Panc1 (cell line): ENCODE results near the gene ENOX1. TPM values are rescaled to one million over a fixed set of nuclear protein-coding genes. Genes with fewer than 3 reads are reported as not detected.

Experiments used
- ATAC-seq: fragments of 200-7000 bp; cut with Tn5 transposase; 2 replicates; pipeline ENCODE4 v1.9.1; 2020; ENCODE audit warnings: mild to moderate bottlenecking, moderate library complexity
- BruUV-seq: library from RNA; stranded (reverse); fragments of 400-500 nt; replicated peaks from 2 replicates; lab custom pipeline; 2021; lab: Mats Ljungman, UMichigan
- CTCF ChIA-PET: fragments of 300-600 bp; sonication (Branson Sonifier 250); formaldehyde crosslinking; loops from one replicate; lab custom pipeline; 2022; ENCODE audit warnings: antibody characterized with exemption; lab: Charles Lee
- POLR2A ChIA-PET: fragments of 300-600 bp; sonication (Branson Sonifier 250); formaldehyde crosslinking; loops from one replicate; lab custom pipeline; 2022; ENCODE audit warnings: antibody characterized with exemption; lab: Charles Lee
- DNase-seq: peaks from one replicate; pipeline ENCODE4 v3.0.0-alpha.2; 2010; ENCODE audit warnings: low read depth, low spot score
- H3K27ac ChIP-seq: 2 replicates; pipeline ENCODE4 v1.5.1; 2011; ENCODE audit warnings: mild to moderate bottlenecking, low read length, inconsistent platforms
- H3K27me3 ChIP-seq: fragments of 200-500 bp; sonication (Bioruptor generic); 2 replicates; pipeline ENCODE4 v1.6.0; 2014; ENCODE audit warnings: low read length, inconsistent platforms; ENCODE audit not compliant: control insufficient read depth, insufficient read depth
- H3K36me3 ChIP-seq: fragments of 200-500 bp; sonication (Bioruptor generic); 2 replicates; pipeline ENCODE4 v1.5.1; 2014; ENCODE audit warnings: inconsistent platforms, mild to moderate bottlenecking, low read length, moderate library complexity; ENCODE audit not compliant: control insufficient read depth, insufficient read depth
- H3K4me1 ChIP-seq: 2 replicates; pipeline ENCODE4 v1.5.1; 2011; ENCODE audit warnings: inconsistent platforms, mild to moderate bottlenecking, low read length, moderate library complexity; ENCODE audit not compliant: control insufficient read depth, insufficient read depth
- H3K4me3 ChIP-seq, 2 experiments: 2 replicates each; pipeline ENCODE4 v1.5.1; 2011 to 2012; ENCODE audit warnings: low read depth in 2 of 2, low read length in 2 of 2, mild to moderate bottlenecking in 2 of 2, inconsistent platforms in 1 of 2, moderate library complexity in 1 of 2
- H3K9me3 ChIP-seq: fragments of 200-500 bp; sonication (Bioruptor generic); 2 replicates; pipeline ENCODE4 v1.5.1; 2014; ENCODE audit warnings: low read depth, mild to moderate bottlenecking, inconsistent platforms, low read length, moderate library complexity; ENCODE audit not compliant: control insufficient read depth, insufficient read depth
- POLR2AphosphoS5 ChIP-seq: IDR thresholded peaks from 2 replicates; pipeline ENCODE4 v1.6.1; 2012; ENCODE audit warnings: mild to moderate bottlenecking, low read depth, low read length, moderate library complexity
- SIN3A ChIP-seq: IDR thresholded peaks from 2 replicates; pipeline ENCODE4 v1.6.1; 2012; ENCODE audit warnings: low read depth, mild to moderate bottlenecking, low read length, moderate library complexity, borderline replicate concordance; ENCODE audit not compliant: insufficient read depth
- TCF7L2 ChIP-seq: IDR thresholded peaks from 2 replicates; pipeline ENCODE4 v1.6.1; 2011; ENCODE audit warnings: mild to moderate bottlenecking, low read depth, low read length, inconsistent platforms
- in situ Hi-C: cut with HindIII; loops from 2 replicates; pipeline ENCODE4 v1.10.0; 2016; ENCODE audit warnings: low sequenced_read_pairs, low pct_unique_long_range_greater_than_20kb
- intact Hi-C: fragments of 100-400 bp; cut with micrococcal nuclease; formaldehyde crosslinking; loops from one replicate; pipeline ENCODE4 v1.10.0; 2022; ENCODE audit not compliant: unreplicated experiment
- total RNA-seq: library from RNA; stranded (reverse); gene quantifications from one replicate; pipeline ENCODE4 v1.2.1, GENCODE V29; 2021; ENCODE audit not compliant: unreplicated experiment
- TF ChIP-seq, protein P1 (sequence below), 2 experiments: IDR thresholded peaks; 2 replicates each; pipeline ENCODE4 v1.6.1; 2011 to 2012; ENCODE audit warnings: low read depth in 2 of 2, control low read depth in 1 of 2, low read length in 1 of 2, mild to moderate bottlenecking in 1 of 2, moderate library complexity in 1 of 2; ENCODE audit not compliant: insufficient read depth in 1 of 2
- TF ChIP-seq, protein P2 (sequence below): fragments of 450-650 bp; IDR thresholded peaks from 2 replicates; pipeline ENCODE4 v1.5.1; 2017; ENCODE audit warnings: mild to moderate bottlenecking

Gene ENOX1
- total RNA-seq, 1 experiment from 2014 or later = 0.23 TPM

DNA sequence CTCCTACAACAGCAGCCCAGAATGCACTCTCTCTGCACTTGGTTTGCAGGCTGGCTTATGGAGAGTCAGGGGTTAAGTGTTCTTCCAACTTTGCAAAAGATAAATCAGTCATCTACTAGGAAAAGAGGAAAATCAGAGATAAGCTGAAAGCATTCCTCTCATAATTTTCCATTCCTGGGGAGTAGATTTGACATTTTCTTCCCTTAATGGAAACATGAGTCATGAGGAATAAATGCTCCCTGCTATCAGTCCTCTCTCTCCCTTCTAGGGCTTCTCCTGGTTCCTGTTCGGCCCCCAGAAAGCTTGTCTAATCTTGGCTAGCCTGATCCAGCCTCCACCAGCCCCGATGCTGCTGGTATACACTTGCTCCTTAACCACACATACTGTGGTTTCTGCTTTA, 28.4 kb upstream of the ENOX1 start:
- BruUV-seq = no TSS peak
- TF ChIP-seq, protein P1, sequence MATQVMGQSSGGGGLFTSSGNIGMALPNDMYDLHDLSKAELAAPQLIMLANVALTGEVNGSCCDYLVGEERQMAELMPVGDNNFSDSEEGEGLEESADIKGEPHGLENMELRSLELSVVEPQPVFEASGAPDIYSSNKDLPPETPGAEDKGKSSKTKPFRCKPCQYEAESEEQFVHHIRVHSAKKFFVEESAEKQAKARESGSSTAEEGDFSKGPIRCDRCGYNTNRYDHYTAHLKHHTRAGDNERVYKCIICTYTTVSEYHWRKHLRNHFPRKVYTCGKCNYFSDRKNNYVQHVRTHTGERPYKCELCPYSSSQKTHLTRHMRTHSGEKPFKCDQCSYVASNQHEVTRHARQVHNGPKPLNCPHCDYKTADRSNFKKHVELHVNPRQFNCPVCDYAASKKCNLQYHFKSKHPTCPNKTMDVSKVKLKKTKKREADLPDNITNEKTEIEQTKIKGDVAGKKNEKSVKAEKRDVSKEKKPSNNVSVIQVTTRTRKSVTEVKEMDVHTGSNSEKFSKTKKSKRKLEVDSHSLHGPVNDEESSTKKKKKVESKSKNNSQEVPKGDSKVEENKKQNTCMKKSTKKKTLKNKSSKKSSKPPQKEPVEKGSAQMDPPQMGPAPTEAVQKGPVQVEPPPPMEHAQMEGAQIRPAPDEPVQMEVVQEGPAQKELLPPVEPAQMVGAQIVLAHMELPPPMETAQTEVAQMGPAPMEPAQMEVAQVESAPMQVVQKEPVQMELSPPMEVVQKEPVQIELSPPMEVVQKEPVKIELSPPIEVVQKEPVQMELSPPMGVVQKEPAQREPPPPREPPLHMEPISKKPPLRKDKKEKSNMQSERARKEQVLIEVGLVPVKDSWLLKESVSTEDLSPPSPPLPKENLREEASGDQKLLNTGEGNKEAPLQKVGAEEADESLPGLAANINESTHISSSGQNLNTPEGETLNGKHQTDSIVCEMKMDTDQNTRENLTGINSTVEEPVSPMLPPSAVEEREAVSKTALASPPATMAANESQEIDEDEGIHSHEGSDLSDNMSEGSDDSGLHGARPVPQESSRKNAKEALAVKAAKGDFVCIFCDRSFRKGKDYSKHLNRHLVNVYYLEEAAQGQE (IDR thresholded peaks at IDR 0.05; ENCODE audit: insufficient read depth in 1 of 2, low read depth in 2 of 2, low read length in 1 of 2) = no peak
- no peak for TF ChIP-seq SIN3A
- no peak for TF ChIP-seq TCF7L2

DNA sequence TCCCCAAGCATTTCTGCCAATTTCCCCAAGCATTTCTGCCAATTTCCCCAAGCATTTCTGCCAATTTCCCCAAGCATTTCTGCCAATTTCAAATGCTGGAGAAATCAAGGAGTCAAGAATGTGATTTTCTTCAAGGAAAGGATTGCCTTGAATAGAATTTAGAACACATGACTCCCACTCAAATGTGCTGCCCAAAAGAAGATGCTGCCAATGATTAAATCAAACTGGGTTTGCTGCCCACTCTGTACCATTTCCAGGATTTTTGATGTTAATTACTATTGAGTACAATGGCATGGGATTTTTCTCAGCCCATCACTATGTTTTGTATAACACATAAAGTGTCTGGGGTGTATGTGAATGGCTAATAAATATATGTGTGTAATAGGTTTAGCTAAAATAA, 21.9 kb upstream of the ENOX1 start:
- BruUV-seq = no TSS peak
- Histone ChIP-seq H3K27me3 (no peaks in the 10 kb centered on the region), H3K27ac (no peak overlapping the region), H3K4me1 (no peaks in the 10 kb centered on the region), H3K4me3 (no peak overlapping the region), H3K36me3 (no peaks in the 10 kb centered on the region), H3K9me3 (no peaks in the 10 kb centered on the region)
- ATAC-seq (no peak), DNase-seq (no peak)
- CTCF ChIA-PET = no interaction called here
- in situ Hi-C loops = no loop called here
- POLR2A ChIA-PET = no interaction called here
- no peak for TF ChIP-seq TCF7L2
- TF ChIP-seq, protein P1 (IDR thresholded peaks at IDR 0.05; ENCODE audit: insufficient read depth in 1 of 2, low read depth in 2 of 2, low read length in 1 of 2) = no peak
- intact Hi-C loops = no loop called here

More for the DNA sequence above, 28.4 kb upstream of the ENOX1 start:
- POLR2A ChIA-PET = interaction anchor here (0.6 kb wide), 1 partner anchor 514 kb away, joined by 4 read pairs; no protein-coding TSS in a partner anchor
- DNase-seq = no peak
- no peaks in the 10 kb centered on the region for H3K27me3 ChIP-seq
- H3K9me3 ChIP-seq = no peaks in the 10 kb centered on the region
- H3K36me3 ChIP-seq = no peaks in the 10 kb centered on the region
- in situ Hi-C loops (no loop called here), intact Hi-C loops (loop anchor here (5.0 kb wide), 1 partner anchor 1218 kb away; no protein-coding TSS in a partner anchor)
- CTCF ChIA-PET = no interaction called here
- ATAC-seq = no peak
- no peak overlapping the region for H3K27ac ChIP-seq
- no peaks in the 10 kb centered on the region for H3K4me1 ChIP-seq
- no peak overlapping the region for H3K4me3 ChIP-seq

DNA sequence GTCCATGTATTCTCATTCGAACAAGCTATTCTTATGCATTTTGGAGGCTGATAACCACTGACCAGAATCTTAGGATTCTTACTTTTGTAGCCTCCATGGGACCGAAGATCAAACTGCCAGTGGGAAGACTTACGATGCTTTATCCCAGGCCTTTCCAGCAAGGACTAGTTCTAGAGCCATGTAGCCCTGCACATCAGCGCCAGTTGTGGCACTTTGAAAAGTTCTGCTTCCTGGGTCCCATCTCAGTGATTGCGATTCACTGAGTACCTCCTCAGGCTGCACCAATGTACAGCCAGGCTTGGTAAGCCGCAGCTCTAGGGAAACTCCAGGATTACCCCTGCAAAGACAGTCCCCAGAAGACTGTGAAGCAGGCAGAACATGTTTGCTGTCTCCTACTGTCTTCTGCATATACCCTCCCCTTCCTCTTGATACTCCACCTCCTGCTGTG, 18.9 kb upstream of the ENOX1 start:
- H3K36me3 ChIP-seq = no peaks in the 10 kb centered on the region
- TF ChIP-seq, protein P2, sequence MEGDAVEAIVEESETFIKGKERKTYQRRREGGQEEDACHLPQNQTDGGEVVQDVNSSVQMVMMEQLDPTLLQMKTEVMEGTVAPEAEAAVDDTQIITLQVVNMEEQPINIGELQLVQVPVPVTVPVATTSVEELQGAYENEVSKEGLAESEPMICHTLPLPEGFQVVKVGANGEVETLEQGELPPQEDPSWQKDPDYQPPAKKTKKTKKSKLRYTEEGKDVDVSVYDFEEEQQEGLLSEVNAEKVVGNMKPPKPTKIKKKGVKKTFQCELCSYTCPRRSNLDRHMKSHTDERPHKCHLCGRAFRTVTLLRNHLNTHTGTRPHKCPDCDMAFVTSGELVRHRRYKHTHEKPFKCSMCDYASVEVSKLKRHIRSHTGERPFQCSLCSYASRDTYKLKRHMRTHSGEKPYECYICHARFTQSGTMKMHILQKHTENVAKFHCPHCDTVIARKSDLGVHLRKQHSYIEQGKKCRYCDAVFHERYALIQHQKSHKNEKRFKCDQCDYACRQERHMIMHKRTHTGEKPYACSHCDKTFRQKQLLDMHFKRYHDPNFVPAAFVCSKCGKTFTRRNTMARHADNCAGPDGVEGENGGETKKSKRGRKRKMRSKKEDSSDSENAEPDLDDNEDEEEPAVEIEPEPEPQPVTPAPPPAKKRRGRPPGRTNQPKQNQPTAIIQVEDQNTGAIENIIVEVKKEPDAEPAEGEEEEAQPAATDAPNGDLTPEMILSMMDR = no peak
- TF ChIP-seq POLR2AphosphoS5 = no peak
- TF ChIP-seq, protein P1 (IDR thresholded peaks at IDR 0.05; ENCODE audit: insufficient read depth in 1 of 2, low read depth in 2 of 2, low read length in 1 of 2) = no peak
- TF ChIP-seq SIN3A = no peak
- TF ChIP-seq TCF7L2 = no peak
- no peaks in the 10 kb centered on the region for H3K4me1 ChIP-seq
- no peak overlapping the region for H3K4me3 ChIP-seq
- ChIA-PET POLR2A (no interaction called here), CTCF (no interaction called here)
- in situ Hi-C loops = no loop called here
- no peak for DNase-seq
- intact Hi-C loops = no loop called here
- ATAC-seq = peak; percentile 38; the same call in 1 of the 2 replicates
- no TSS peak for BruUV-seq
- H3K27ac ChIP-seq = no peak overlapping the region
- no peaks in the 10 kb centered on the region for H3K9me3 ChIP-seq
- H3K27me3 ChIP-seq = no peaks in the 10 kb centered on the region
